SW480 (cell line): ENCODE measurements around the gene MTHFD1L.

Experiments used
- DNase-seq: peaks from one replicate; pipeline ENCODE4 v3.0.0-alpha.2; 2016; ENCODE audit warnings: low spot score

Gene MTHFD1L

DNA sequence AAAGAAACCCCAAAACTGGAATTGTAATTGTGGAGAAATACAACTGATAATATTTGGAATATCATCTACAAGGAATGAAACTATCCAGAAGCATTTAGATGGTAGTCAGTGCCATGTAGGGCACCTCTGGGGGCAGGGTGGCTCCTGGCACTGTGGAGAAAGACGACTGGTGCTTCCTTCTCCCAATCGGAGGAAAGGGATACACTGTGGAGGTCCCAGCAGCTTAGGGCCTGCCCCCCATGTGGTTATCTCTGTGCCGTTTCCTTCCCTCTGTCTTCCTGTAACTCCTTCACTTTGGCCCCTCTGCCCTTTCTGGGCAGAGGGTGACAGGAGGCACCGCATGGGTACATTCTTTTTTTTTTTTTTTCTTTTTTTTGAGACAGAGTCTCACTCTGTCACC, 178.4 kb downstream of the MTHFD1L start:
- no peak for DNase-seq

- DNase-seq, result peak; percentile 37
Measured at GRCh38 chr6:151044465-151045441, 179.3 kb downstream of the MTHFD1L start.

- peak; percentile 43 for DNase-seq
Measured at GRCh38 chr6:151045511-151046222, 180.2 kb downstream of the MTHFD1L start.

DNA sequence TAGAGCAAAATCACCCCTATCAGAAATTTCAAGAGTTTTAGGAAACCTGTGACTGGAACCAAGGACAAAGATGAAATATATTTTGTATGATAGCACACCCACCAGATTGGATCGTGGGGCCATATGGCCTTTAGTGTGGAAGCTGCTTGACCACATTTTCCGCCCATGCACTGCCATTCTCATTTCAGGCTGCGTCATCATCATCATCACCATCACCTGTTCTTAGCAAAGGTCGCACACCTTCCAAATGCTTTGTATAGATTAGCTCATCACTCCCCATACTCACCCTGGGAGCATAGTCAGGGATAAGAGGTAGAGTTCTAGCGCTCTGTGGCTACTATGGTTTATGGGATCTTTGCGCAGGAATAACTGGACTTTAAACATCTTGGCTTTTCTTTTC, 185.7 kb downstream of the MTHFD1L start:
- no peak for DNase-seq

GRCh38 chr6:151052021-151052646, 186.6 kb downstream of the MTHFD1L start:
- DNase-seq, result no peak

DNA sequence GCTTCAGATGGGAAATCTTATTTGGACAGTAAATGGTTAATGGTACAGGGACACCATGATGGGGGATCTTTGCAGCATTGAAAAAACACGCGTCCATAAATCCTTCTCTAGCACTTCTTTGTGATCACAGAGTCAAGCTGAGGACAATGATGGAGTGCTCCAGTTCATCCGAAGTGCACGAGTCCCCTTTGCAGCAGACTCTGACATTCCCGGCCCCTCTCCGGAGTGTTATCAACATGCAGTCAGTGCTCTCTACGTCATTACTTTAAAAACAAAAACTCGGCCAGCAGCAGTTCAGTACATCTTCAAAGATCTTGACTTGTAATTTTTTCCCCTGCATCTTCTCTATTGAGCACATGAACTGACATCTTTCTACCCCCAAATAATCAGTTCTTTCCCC, 188.8 kb downstream of the MTHFD1L start:
- no peak for DNase-seq

- DNase-seq, result no peak
Measured at GRCh38 chr6:151056230-151056907, 190.9 kb downstream of the MTHFD1L start.

DNA sequence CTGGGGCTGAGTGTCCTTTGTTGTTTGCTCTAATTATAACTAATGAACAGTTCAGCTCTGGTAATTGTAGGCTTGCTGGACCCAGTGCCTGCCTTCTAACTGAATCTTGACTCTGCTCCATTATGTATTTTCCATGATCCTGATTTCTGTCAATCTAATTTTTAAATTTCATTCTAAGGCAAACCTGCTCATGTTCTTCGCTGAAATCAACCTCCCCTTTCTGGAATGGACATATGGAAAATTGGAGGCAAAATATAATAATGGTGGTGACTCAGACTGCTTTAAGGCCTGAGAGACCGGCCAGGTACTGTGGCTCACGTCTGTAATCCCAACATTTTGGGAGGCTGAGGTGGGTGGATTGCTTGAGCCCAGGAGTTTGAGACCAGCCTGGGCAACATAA, 191.6 kb downstream of the MTHFD1L start:
- DNase-seq, result no peak

GRCh38 chr6:151058021-151058733, 192.7 kb downstream of the MTHFD1L start:
- no peak for DNase-seq

- DNase-seq, result no peak
Measured at GRCh38 chr6:151059612-151060095, 194.2 kb downstream of the MTHFD1L start.

DNA sequence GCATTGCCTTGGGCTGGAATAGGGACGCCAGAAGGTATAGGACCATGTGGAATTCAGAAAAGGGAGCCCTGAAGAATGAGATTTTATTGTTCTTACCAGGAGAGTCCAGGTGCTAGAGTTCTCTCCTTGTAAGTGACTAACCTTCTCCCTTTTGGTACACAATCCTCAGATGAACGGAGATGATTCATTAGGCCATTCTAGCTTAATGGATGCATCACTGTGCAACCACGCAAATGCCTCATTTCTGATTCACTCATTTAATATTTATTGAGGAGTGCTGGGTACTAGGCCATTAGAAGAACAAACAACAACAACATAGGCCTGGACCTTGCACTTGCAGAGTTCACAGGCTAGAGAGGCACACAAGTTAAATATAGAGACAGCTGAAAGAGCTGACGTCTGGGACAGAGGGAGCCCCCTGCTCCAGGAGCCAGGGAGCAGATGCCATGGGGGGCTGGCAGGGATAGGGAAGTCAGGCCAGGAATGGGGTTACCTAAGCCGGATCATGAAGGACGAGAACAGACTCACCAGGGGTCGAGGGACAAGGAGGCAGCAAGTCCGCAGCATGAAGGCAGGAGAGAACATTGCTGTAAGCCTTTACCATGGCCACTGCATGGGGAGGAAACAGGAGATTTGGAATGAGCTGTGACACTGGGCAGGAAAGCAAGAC, 194.7 kb downstream of the MTHFD1L start:
- peak; percentile 89 for DNase-seq

- DNase-seq, result no peak
Measured at GRCh38 chr6:151060766-151061531, 195.4 kb downstream of the MTHFD1L start.

DNA sequence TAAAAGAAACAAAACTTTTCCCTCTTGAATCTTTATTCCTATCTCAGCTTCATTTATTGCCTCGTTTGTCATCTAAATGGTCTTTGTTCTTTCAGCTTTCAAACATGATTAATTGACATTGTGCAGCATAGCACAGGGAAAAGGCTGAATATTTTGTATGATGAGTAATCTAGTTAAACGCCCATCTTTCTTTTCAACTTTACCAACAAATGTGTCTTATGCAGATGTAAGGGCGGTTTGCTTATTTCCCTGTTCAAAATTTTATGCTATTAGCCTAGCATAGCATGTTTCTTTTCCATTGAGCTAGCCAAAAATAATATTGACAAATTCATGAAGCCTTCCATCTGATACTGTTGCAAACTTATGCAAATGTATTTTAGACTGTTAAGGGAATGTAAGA, 197.8 kb downstream of the MTHFD1L start:
- DNase-seq, result peak; percentile 66

GRCh38 chr6:151063842-151064647, 198.5 kb downstream of the MTHFD1L start:
- DNase-seq, result no peak

DNA sequence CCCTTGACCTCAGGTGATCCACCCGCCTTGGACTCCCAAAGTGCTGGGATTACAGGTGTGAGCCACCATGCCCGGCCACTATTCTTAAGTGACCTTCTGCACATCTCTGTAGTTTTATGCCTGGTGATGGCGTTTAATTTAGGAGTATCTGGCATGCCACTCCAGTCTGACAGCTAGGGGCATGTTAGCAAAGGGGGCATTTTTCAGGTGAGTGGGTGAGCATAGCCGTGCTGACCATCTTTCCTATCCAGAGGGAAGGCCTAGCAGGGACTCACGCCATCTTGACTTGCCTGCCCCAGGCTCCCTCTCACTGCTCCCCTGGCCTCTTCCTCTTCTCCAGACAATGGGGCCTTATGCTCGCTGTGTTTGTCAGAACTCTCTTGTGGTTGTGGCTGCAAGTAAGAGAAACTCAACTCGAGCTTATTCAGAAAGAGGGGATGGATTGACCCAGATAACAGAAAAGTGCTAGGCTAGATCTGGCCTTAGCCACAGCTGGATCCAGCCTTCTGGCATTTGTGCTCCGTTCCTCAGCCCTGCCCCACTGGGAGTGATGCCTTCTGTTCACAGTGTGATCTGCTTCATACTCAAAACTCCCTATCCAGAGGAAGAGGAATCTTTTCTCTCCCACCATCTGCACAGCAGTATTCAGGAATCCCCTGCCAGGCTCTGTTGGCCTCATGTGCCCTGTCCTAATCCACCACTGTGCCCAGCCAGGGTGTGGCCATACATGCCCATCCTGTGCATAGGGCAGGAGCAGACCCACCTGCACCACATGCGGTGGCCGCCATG, 199.7 kb downstream of the MTHFD1L start:
- DNase-seq, result no peak

DNA sequence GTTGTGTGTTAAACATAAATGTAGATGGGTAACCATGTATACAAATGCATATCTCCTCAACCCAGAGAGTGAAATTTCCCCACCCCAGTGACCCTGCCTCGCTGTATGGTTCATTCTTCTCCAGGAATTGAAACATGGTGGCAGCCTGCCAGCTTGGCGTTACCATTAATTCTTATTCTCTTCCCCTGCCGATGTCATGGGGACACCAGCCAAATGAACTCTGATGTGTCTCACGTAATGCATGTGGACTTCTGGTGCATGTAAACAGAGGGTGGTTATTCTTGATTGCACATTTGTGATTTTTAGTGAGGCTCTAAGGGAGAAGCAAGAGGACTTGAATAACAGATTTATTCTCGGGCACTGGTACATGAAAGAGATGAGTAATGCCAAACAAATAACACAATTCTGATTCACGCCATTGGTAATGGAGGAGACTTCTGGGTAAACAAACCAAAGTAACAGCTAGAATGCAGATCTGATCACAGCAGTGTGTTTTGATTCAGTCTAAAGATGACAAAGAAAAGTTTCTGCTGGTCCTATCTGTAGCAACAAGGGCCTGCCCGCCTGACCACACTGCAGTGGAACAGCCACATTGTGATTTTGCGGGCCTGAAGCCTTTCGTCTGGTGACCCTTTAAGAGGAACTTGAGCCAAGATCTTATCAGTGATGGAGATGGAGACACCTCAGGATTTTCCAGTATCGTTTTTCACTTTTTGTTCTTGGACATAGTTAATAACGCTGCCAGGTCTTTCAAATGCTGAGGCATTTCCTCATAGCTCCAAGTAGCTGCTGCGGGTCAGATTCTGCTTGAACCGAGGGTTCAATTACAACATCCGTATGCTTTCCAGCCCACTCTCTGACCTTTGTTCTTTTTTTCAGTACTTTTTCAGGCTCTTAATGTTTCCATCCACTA, 202.4 kb downstream of the MTHFD1L start:
- peak; percentile 52 for DNase-seq

DNA sequence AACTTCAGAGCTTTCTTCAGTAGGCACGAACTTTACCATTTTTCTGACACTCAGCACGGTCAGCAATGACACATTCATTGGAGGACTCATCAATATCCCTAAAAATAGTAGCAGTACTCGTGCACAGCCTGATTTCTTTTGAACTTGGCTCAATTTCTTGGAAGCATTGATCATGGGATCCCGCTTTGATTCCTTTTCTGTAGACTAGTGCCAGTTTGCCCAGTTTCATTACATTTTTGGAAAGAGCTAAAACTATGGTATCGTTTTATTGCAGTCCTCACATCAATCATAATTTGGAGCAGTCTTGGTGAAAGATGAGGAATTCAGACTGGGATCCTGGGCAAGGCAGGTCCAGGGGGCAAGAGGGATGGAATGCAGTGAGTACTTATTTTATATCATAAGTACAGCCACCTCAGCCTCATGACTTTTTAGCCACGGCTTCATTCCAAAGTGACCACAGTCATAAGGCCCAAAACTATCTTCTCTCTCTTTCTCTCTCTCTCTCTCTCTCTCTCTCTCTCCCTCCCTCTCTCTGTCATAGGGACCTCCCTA, 203.3 kb downstream of the MTHFD1L start:
- no peak for DNase-seq
